Effector memory CD4-positive, alpha-beta T cell (primary cell): ENCODE measurements around the gene AFMID.
"Not testable (repeated sequence)": the region's sequence is repeated elsewhere in the genome, so short reads cannot be mapped to it uniquely, and the experiment has no call there.

Experiments used
- DNase-seq, 3 donors: peaks; one replicate each; pipeline ENCODE4 v3.0.0-alpha.2; 2020
- H3K27ac ChIP-seq: 2 replicates; pipeline ENCODE4 v1.7.0; 2013; ENCODE audit warnings: mild to moderate bottlenecking, low read length, moderate library complexity; ENCODE audit not compliant: insufficient read depth, poor library complexity, severe bottlenecking
- H3K27me3 ChIP-seq: replicated peaks from 2 replicates; pipeline ENCODE4 v1.7.0; 2013; ENCODE audit warnings: mild to moderate bottlenecking, low read length; ENCODE audit not compliant: insufficient read depth, control insufficient read depth, poor library complexity, severe bottlenecking
- H3K36me3 ChIP-seq: 2 replicates; pipeline ENCODE4 v1.7.0; 2013; ENCODE audit warnings: mild to moderate bottlenecking, low read length, moderate library complexity; ENCODE audit not compliant: control insufficient read depth, insufficient read depth
- H3K4me1 ChIP-seq: 2 replicates; pipeline ENCODE4 v1.7.0; 2013; ENCODE audit warnings: low read length, mild to moderate bottlenecking; ENCODE audit not compliant: control insufficient read depth, insufficient read depth, poor library complexity, severe bottlenecking
- H3K4me3 ChIP-seq: 2 replicates; pipeline ENCODE4 v1.7.0; 2013; ENCODE audit warnings: low read length, low read depth, mild to moderate bottlenecking; ENCODE audit not compliant: insufficient read depth, poor library complexity, severe bottlenecking
- H3K9me3 ChIP-seq: 2 replicates; pipeline ENCODE4 v1.7.0; 2013; ENCODE audit warnings: mild to moderate bottlenecking, low read length, moderate library complexity; ENCODE audit not compliant: control insufficient read depth
- total RNA-seq, 3 donors: gene quantifications; one replicate each; lab custom pipeline; 2026; lab: John Stamatoyannopoulos, UW

The AFMID gene, protein sequence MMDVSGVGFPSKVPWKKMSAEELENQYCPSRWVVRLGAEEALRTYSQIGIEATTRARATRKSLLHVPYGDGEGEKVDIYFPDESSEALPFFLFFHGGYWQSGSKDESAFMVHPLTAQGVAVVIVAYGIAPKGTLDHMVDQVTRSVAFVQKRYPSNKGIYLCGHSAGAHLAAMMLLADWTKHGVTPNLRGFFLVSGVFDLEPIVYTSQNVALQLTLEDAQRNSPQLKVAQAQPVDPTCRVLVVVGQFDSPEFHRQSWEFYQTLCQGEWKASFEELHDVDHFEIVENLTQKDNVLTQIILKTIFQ
- total RNA-seq: 1.0 to 1.9 (median 1.0) reads per million in 3 donors

GRCh38 chr17:78186692-78187595 lies at the start of gene AFMID, which contains the start of gene TK1:
Gene AFMID (plus strand): TSS chr17:78187362. CDS start chr17:78187371, 9 bp downstream.
Gene TK1 (minus strand): TSS chr17:78187052. CDS start chr17:78186994, 58 bp downstream.
- Histone ChIP-seq H3K4me1 (no peaks in the 10 kb centered on the region), H3K27me3 (no peaks in the 10 kb centered on the region), H3K4me3 (peak within 1 kb of the TSS; percentile 48), H3K36me3 (no peaks in the 10 kb centered on the region), H3K27ac (no peak within 1 kb of the TSS), H3K9me3 (no peaks in the 10 kb centered on the region)
- peak; percentile 71 to 80 (median 73) for DNase-seq

GRCh38 chr17:78137392-78138203 lies 49.6 kb upstream of the AFMID start:
- Histone ChIP-seq H3K4me1 (peaks cover 66% of the 10 kb centered on the region), H3K4me3 (no peak overlapping the region), H3K36me3 (peaks cover 60% of the 10 kb centered on the region), H3K9me3 (no peaks in the 10 kb centered on the region), H3K27me3 (no peaks in the 10 kb centered on the region), H3K27ac (peak overlapping the region; percentile 30)
- DNase-seq: peak in 2 of 3 donors; percentile 35 to 43

DNA sequence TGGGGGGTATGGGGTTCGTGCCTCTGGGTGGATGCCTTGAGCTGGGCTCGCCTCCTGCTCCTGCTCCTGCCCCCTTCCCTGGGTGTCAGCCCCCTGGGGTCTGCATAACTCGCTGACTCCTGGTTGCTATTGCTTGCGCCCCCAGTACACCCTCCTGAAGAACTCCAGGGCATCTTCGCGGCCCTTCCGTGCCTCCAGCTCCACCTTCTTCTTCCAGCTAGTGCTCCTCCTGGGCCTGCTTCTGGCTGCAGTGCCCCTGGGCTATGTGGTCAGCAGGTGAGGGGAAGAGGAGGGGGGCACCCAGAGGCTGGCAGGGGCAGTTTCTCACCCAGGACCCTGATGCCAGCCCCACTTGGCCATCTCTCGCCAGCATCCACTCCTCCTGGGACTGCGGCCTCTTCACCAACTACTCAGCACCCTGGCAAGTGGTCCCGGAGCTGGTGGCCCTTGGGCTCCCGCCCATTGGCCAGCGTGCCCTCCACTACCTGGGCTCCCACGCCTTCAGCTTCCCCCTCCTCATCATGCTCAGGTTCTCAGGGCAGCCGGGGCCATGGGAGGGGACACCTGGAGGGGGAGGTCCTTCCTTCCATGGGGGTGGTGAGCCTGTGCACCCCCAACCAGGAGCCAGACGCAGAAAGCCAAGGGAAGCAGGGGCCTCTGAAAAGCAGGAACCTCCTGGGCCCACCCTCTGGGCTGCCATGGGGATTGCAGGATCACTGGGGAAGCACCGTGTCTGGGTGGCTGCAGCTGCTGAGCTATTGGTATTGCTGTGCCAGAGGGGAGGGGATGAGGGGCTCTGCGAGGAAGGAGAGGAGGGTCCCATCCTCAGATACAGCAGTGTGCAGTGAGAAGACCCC lies 48.7 kb upstream of the AFMID start:
- Histone ChIP-seq H3K27ac (no peak overlapping the region), H3K4me3 (no peak overlapping the region), H3K36me3 (peaks cover 57% of the 10 kb centered on the region), H3K9me3 (no peaks in the 10 kb centered on the region), H3K27me3 (no peaks in the 10 kb centered on the region), H3K4me1 (peaks cover 58% of the 10 kb centered on the region)
- no peak for DNase-seq

DNA sequence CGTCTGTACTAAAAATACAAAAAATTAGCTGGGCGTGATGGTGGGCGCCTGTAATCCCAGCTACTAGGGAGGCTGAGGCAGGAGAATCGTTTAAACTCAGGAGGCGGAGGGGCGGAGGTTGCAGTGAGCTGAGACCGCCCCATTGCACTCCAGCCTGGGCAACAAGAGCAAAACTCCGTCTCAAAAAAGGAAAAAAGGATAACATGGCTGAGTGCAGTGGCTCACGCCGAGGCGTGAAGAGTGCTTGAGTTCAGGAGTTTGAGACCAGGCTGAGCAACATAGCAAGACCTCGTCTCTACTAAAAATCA lies 47.3 kb upstream of the AFMID start:
- H3K27ac ChIP-seq: peak overlapping the region; percentile 49
- DNase-seq, H3K4me3 ChIP-seq, H3K9me3 ChIP-seq, H3K27me3 ChIP-seq: not testable (repeated sequence)
- peaks cover 43% of the 10 kb centered on the region for H3K36me3 ChIP-seq
- peaks cover 45% of the 10 kb centered on the region for H3K4me1 ChIP-seq

DNA sequence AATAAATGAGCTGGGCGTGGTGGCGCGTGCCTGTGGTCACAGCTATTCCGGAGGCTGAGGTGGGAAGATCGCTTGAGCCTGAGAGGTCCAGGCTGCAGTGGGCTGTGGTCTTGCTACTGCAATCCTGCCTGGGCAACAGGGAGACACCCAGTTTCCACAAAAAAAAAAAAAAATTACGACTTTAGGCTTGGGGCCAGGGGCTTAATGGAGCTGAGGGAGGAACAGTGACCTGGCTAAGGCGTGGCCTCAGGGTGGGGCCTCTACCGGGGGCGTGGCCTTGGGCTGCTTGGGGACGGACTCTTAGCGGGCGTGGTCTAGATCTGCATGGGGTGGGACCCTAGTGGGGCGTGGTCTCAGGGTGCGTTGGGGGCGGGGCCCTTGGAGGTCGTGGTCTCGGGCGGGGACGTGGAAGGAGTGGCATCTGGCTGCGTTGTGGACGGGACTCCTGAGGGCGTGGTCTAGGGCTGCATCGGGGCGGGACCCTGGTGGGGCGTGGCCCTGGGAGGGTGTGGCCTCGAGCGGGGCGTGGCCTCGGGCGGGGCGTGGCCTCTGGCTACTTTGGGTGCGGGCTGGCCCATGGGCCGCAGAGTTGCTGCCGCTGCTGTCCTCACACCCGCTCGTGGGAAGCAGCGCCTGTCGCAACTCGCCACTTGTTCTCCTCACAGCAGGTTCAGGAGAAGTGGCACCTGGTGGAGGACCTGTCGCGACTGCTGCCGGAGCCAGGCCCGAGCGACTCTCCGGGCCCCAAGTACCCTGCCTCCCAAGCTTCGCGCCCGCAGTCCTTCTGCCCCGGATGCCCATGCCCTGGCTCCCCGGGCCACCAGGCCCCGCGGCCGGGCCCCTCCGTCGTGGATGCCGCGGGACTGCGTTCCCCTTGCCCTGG lies 46.8 kb upstream of the AFMID start:
- Histone ChIP-seq H3K9me3 (no peaks in the 10 kb centered on the region), H3K27ac (peak overlapping the region; percentile 49), H3K27me3 (no peaks in the 10 kb centered on the region), H3K4me1 (peaks cover 41% of the 10 kb centered on the region), H3K36me3 (peaks cover 37% of the 10 kb centered on the region), H3K4me3 (no peak overlapping the region)
- DNase-seq: peak; percentile 92 to 97 (median 93)

GRCh38 chr17:78141437-78142118 lies 45.6 kb upstream of the AFMID start:
- H3K4me1 ChIP-seq: peaks cover 34% of the 10 kb centered on the region
- no peaks in the 10 kb centered on the region for H3K9me3 ChIP-seq
- no peak overlapping the region for H3K4me3 ChIP-seq
- H3K27me3 ChIP-seq: no peaks in the 10 kb centered on the region
- DNase-seq: no peak
- peaks cover 28% of the 10 kb centered on the region for H3K36me3 ChIP-seq
- H3K27ac ChIP-seq: peak overlapping the region; percentile 9

GRCh38 chr17:78142119-78142861 lies 44.9 kb upstream of the AFMID start:
- H3K27me3 ChIP-seq: no peaks in the 10 kb centered on the region
- no peak overlapping the region for H3K27ac ChIP-seq
- no peaks in the 10 kb centered on the region for H3K9me3 ChIP-seq
- H3K4me1 ChIP-seq: peaks cover 27% of the 10 kb centered on the region
- H3K4me3 ChIP-seq: no peak overlapping the region
- DNase-seq: no peak
- peaks cover 22% of the 10 kb centered on the region for H3K36me3 ChIP-seq
